ENCODE measurements around the gene SNURF.
"Not testable (repeated sequence)": the region's sequence is repeated elsewhere in the genome, so short reads cannot be mapped to it uniquely, and the experiment has no call there.

The SNURF gene

DNA sequence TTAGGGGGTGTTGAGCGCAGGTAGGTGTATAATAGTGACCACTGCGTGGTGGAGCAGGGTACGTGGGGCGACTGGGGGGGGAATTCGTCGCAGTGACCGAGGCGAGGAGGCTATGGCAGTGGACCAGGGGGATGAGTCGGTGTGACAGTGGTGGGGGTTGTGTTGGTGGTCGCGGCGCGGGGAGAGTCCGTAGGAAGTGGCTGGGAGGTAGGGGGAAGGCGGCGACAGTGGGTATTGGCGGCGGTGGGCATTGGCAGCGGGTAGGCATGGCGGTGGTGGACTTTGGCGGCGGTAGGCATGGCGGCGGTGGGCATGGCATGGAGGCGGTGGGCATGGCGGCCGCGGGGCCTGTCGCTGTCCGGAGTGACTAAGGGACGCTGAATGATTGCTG lies 739 bp downstream of the SNURF start:
- Mint-ChIP-seq H3K4me1 (ENCODE audit: low read depth) (peaks cover 11% of the 10 kb centered on the region), H3K9me3 (ENCODE audit: low read depth) (peaks cover 4% of the 10 kb centered on the region), H3K27ac (peak overlapping the region; percentile 93), H3K27me3 (no peaks in the 10 kb centered on the region), H3K36me3 (peaks cover 4% of the 10 kb centered on the region), H3K4me3 (peak overlapping the region; percentile 89)

DNA sequence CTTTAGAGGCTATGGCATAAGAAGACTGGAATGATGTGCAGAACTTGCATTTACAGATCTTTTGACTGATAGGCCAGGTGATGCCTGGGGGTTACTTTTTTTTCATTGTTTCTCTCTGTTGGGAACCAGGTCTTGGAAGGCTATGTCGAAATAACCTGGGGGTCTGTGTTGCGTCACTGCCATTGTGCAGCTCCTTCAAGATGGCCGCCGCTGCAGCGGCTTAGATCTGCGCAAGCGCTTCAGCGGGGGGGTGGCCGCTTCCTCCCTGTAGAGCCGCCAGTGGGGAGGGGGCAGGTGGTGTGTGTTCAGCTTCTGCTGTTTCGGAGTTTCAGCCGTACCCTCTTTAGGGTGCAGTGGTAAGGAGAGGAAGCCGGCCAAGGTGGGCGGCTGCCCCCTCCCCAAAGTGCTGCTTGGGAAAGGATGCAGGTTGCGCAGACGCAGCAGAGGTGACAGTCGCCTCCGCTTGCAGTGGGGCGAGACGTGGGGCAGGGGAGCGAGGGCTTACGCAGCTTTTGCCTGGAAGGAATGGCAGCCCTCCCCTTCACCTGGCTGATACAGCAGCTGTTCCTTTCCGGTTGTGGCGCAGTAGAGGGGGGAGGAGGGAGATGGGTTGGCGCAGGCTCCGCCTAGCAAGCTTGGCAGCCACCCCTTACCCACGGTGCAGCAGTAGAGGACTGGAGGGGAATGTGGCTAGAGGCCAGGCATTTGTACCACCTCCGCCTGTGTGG lies 1.5 kb downstream of the SNURF start:
- Mint-ChIP-seq H3K4me1 (ENCODE audit: low read depth) (peaks cover 11% of the 10 kb centered on the region), H3K4me3 (peak overlapping the region; percentile 89), H3K27ac (peak overlapping the region; percentile 93), H3K9me3 (ENCODE audit: low read depth) (peaks cover 4% of the 10 kb centered on the region), H3K27me3 (no peaks in the 10 kb centered on the region), H3K36me3 (peaks cover 7% of the 10 kb centered on the region)

DNA sequence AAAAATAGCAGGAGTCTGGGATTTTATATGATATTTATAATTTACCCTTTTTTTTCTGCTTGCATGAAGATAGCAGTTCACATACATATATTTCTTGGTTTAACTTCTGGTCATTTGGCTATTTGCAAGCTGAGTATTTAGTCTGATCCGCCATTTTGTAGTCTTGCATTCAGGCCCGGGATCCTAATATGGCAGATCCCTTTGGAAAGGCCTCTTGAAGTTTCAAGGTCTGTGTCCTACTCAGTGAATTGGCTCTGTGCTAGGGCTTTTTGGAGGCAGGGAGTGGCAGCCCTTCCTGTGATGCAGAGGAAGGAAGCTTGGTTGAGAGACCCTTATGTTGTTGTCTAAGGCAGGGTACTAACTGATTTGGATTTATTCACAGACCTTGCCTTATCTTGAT lies 2.9 kb downstream of the SNURF start:
- Mint-ChIP-seq H3K4me1 (ENCODE audit: low read depth) (peaks cover 11% of the 10 kb centered on the region), H3K9me3 (ENCODE audit: low read depth) (no peaks in the 10 kb centered on the region), H3K27me3 (no peaks in the 10 kb centered on the region), H3K27ac (no peak overlapping the region), H3K4me3 (peak overlapping the region; percentile 44), H3K36me3 (peaks cover 11% of the 10 kb centered on the region)

DNA sequence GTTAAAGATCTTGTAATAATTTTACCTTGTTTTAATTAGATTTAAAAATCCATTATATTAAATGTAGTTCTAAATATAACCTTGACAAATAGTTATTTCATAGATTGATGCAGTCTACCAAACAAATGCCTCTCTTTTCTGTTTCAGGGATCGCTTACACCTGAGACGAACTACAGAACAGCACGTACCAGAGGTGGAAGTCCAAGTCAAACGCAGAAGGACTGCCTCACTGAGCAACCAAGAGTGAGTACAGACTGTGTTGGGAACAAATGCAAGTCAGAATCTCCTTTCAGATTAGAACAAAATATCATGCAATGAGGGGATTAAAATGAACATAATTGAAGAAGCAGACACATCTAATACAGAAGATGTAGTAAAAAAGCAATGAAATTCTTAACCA lies 7.2 kb downstream of the SNURF start:
- no peak overlapping the region for H3K27ac Mint-ChIP-seq
- H3K27me3 Mint-ChIP-seq: no peaks in the 10 kb centered on the region
- H3K9me3 Mint-ChIP-seq (ENCODE audit: low read depth): peaks cover 8% of the 10 kb centered on the region
- H3K36me3 Mint-ChIP-seq: peaks cover 33% of the 10 kb centered on the region
- no peak overlapping the region for H3K4me3 Mint-ChIP-seq
- H3K4me1 Mint-ChIP-seq (ENCODE audit: low read depth): peaks cover 9% of the 10 kb centered on the region

DNA sequence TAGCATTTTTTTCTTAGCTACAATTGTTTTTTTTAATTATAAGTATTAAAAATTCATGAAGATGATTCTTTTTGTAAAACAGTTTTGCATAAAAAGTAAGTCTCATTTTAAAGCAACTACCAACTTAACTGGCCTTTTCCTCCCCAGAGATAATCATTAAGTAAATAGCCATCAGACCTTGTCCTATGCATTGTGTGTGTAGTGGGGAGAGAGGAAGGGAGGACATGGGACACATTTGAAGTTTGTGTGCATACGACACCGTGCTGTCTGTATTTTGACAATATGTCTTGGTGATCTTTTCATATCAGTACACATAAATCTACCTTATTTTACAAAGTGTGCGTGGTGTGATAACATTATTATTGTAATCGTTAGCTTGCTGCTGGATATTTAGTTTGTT lies 8.1 kb downstream of the SNURF start:
- peaks cover 8% of the 10 kb centered on the region for H3K9me3 Mint-ChIP-seq (ENCODE audit: low read depth)
- no peak overlapping the region for H3K27ac Mint-ChIP-seq
- no peaks in the 10 kb centered on the region for H3K27me3 Mint-ChIP-seq
- peaks cover 3% of the 10 kb centered on the region for H3K4me1 Mint-ChIP-seq (ENCODE audit: low read depth)
- peaks cover 37% of the 10 kb centered on the region for H3K36me3 Mint-ChIP-seq
- H3K4me3 Mint-ChIP-seq: no peak overlapping the region

DNA sequence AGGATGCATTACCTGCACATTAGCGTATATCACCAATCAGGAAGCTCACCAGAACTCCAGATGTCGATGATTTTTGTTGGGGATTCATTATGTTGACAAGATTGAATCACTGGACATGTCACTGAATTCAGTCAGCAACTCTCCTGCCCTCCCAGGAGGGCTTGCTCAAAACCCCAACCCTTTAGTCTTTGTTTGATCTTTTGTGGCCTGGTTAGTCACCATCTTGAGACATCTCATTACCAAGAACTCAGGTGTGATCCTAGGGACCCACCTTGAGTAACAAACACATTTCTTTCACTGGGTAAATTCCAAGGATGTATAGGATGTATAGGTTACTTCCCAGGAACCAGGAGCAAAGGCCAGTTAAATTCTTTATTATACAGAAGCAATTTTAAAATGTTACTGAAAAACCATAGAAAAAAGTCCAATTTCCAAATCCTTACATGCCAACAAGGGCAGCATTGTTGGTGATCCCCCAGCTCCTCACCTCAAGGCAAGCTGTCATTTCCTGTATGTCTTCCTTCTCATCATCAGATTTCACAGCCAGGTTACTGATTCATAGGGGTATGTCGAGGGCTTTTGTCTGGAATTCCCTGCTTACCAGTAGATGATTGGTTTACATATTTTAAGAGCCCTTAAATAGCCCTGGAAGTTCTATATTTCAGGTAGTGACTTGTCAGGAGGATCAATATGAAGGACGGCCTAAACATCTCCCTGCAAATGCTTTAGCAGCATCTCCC lies 11.7 kb downstream of the SNURF start:
- Mint-ChIP-seq H3K27ac (no peak overlapping the region), H3K4me1 (ENCODE audit: low read depth) (no peaks in the 10 kb centered on the region), H3K4me3 (no peak overlapping the region), H3K27me3 (no peaks in the 10 kb centered on the region), H3K9me3 (ENCODE audit: low read depth) (peaks cover 8% of the 10 kb centered on the region), H3K36me3 (peaks cover 40% of the 10 kb centered on the region)

DNA sequence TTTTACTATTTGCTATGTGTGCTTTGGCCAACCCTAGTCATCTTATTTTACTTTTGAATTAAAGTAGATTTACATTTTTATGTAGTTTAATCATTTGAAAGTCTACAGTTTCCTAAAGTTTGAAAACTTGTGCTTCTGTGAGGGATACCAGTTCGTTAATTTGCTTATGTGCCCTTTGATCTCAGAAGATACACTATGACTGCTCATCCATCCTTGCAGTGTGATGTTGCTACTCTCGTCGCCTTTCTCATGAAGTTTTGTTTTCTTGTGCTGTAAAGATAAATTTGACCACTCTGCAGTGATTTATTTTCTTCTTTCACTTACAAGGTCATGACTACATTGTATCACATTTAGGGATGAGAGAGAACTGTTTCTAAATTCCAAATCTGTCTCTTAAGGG lies 16.3 kb downstream of the SNURF start:
- Mint-ChIP-seq H3K36me3 (peaks cover 40% of the 10 kb centered on the region), H3K9me3 (ENCODE audit: low read depth) (peaks cover 9% of the 10 kb centered on the region), H3K27ac (no peak overlapping the region), H3K27me3 (no peaks in the 10 kb centered on the region), H3K4me1 (ENCODE audit: low read depth) (no peaks in the 10 kb centered on the region), H3K4me3 (no peak overlapping the region)

DNA sequence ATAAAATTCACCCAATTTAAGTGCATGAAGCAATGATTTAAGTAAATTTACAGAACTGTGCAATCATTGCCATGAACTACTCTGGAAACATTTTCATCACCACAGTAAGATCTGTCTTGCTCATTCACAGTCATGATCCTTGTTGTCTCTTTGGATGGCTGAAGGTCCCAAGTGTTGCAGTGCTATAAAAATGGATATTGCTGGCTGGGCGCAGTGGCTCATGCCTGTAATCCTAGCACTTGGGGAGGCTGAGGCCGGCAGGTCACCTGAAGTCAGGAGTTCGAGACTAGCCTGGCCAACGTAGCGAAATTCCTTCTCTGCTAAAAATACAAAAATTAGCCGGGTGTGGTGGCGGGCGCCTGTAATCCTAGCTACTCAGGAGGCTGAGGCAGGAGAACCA lies 17.0 kb downstream of the SNURF start:
- Mint-ChIP-seq H3K4me1 (ENCODE audit: low read depth) (no peaks in the 10 kb centered on the region), H3K4me3 (no peak overlapping the region), H3K36me3 (peaks cover 41% of the 10 kb centered on the region), H3K27ac (no peak overlapping the region), H3K27me3 (no peaks in the 10 kb centered on the region), H3K9me3 (ENCODE audit: low read depth) (peaks cover 11% of the 10 kb centered on the region)

DNA sequence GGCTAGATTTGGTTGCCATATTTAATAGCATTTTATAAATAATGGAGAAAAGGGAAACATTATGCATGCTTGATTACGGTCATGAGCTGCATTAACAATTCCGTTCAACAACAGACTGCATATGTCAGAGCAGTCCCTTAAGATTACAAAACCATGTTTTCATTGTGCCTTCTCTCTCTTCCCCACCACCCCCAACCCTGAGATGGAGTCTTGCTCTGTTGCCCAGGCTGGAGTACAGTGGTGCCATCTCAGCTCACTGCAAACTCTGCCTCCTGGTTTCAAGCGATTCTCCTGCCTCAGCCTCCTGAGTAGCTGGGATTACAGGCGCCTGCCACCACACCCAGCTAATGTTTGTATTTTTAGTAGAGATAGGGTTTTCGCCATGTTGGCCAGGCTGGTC lies 17.9 kb downstream of the SNURF start:
- not testable (repeated sequence) for H3K4me1 Mint-ChIP-seq (ENCODE audit: low read depth); H3K27ac Mint-ChIP-seq; H3K4me3 Mint-ChIP-seq; H3K27me3 Mint-ChIP-seq
- H3K9me3 Mint-ChIP-seq (ENCODE audit: low read depth): peaks cover 13% of the 10 kb centered on the region
- H3K36me3 Mint-ChIP-seq: peaks cover 40% of the 10 kb centered on the region

DNA sequence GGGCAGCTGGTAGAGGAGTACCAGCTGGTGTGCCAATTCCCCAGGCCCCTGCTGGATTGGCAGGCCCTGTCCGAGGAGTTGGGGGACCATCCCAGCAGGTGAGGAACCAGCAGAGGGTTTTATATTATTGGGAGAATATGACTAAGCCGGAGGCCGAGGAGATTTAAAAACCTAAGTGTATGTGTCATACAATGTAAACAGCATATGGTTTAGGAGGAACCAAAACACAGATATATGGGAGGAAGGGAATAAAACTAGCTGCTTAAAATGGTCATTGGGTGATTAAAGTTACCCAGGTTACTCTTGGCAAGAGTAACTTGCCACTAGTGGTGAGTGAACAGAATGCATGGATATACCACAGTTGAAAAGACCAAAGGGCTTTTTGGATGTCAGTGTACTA lies 22.1 kb downstream of the SNURF start:
- Mint-ChIP-seq H3K36me3 (peaks cover 53% of the 10 kb centered on the region), H3K4me1 (ENCODE audit: low read depth) (no peaks in the 10 kb centered on the region), H3K27me3 (no peaks in the 10 kb centered on the region), H3K27ac (no peak overlapping the region), H3K4me3 (no peak overlapping the region), H3K9me3 (ENCODE audit: low read depth) (peaks cover 25% of the 10 kb centered on the region)

DNA sequence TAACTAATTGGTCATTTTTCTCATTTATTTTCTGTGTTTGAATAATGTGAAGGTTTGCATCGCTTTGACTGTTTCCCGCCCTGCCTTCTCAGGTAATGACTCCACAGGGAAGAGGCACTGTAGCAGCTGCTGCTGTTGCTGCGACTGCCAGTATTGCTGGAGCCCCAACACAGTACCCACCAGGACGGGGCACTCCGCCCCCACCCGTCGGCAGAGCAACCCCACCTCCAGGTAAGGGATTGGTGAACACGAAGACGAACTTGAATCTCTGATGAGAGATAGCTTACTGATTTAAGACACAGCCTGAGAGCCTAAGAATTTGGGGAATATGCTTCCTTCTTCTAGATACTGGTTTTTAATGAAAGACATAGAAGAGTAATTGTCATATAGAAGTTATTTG lies 22.9 kb downstream of the SNURF start:
- H3K36me3 Mint-ChIP-seq: peaks cover 59% of the 10 kb centered on the region
- H3K27me3 Mint-ChIP-seq: no peaks in the 10 kb centered on the region
- H3K9me3 Mint-ChIP-seq (ENCODE audit: low read depth): peaks cover 25% of the 10 kb centered on the region
- no peak overlapping the region for H3K4me3 Mint-ChIP-seq
- no peaks in the 10 kb centered on the region for H3K4me1 Mint-ChIP-seq (ENCODE audit: low read depth)
- no peak overlapping the region for H3K27ac Mint-ChIP-seq

DNA sequence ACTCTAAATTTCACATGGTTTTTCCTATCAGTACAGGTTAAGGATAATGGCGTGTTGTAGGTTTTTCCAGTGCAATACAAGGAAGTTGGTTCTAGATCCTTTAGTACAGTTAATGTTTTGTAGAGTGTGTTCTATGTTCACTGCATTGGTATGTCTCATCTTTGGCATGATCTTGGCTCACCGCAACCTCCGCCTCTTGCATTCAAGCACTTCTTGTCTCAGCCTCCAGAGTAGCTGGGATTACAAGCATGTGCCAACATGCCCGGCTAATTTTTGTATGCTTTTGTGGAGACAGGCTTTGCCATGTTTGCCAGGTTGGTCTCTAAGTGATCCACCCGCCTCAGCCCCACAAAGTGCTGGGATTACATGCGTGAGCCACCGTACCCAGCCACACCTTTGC lies 30.4 kb downstream of the SNURF start:
- Mint-ChIP-seq H3K4me1 (ENCODE audit: low read depth) (no peaks in the 10 kb centered on the region), H3K27me3 (no peaks in the 10 kb centered on the region), H3K36me3 (peaks cover 57% of the 10 kb centered on the region), H3K27ac (no peak overlapping the region), H3K4me3 (no peak overlapping the region), H3K9me3 (ENCODE audit: low read depth) (peaks cover 25% of the 10 kb centered on the region)

DNA sequence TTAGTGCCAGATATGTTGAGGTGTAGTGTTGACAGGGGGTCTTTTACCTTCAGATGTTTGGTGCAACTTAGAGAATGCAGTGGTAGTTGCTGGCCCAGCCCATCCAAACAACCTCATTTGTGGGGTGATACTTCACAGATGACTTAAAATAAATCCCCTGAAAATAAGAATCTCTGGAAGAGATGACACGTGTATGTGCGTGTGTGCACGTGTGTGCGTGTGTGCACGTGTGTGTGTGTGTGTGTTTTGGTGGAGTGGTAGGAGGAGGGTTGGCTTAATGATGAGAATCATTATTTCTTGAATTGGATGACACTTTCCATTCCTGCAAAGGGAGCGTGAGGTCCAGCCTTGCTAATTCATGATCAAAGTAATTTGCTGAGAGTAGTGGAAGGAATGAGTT lies 31.9 kb downstream of the SNURF start:
- Mint-ChIP-seq H3K9me3 (ENCODE audit: low read depth) (peaks cover 27% of the 10 kb centered on the region), H3K4me3 (no peak overlapping the region), H3K36me3 (peaks cover 55% of the 10 kb centered on the region), H3K27ac (no peak overlapping the region), H3K27me3 (no peaks in the 10 kb centered on the region), H3K4me1 (ENCODE audit: low read depth) (no peaks in the 10 kb centered on the region)
